ENCODE measurements around the gene RAB3B. TPM values are rescaled to one million over a fixed set of nuclear protein-coding genes. Genes with fewer than 3 reads are reported as not detected.

Gene RAB3B
- total and polyA plus RNA-seq, 9 of the 15 experiments (the other 6 are each of a cell fraction or from before 2014, with no cell fraction given) = 0.07 to 0.47 (median 0.27) TPM

GRCh38 chr1:51945591-51945990, 44.9 kb downstream of the RAB3B start:
- ChIA-PET CTCF (ENCODE audit: low intra/inter-chr PET ratio) (no interaction called here), POLR2A (interaction anchor here (0.6 to 1.0 kb wide), 3 partner anchors 8 to 35 kb away, joined by 3 to 5 read pairs (median 4); no protein-coding TSS in a partner anchor)
- H3K79me2 ChIP-seq (ENCODE audit: control insufficient read depth, insufficient read depth, low read length) = no peaks in the 10 kb centered on the region
- H3K27me3 ChIP-seq (ENCODE audit: control insufficient read depth in 2 of 2, insufficient read depth in 2 of 2, low read length in 2 of 2) = peaks cover 0 to 4% of the 10 kb centered on the region in 2 experiments; a peak in 2 of 5 replicates
- H2AFZ ChIP-seq (ENCODE audit: low read depth, low read length) = no peak overlapping the region
- no peaks in the 10 kb centered on the region for H3K9me3 ChIP-seq (replicated peaks; ENCODE audit: control insufficient read depth, insufficient read depth, low read depth, low read length)
- H3K4me1 ChIP-seq (replicated peaks in 1 of 2; ENCODE audit: control insufficient read depth in 2 of 2, insufficient read depth in 2 of 2, low read length in 2 of 2) = no peaks in the 10 kb centered on the region
- H3K36me3 ChIP-seq (ENCODE audit: control insufficient read depth, insufficient read depth, low read length) = no peaks in the 10 kb centered on the region
- ATAC-seq (no peak), DNase-seq (ENCODE audit: extremely low read depth in 1 of 4, low spot score in 3 of 4) (no peak), FAIRE-seq (no peak)
- in situ Hi-C loops (cut with MboI) (no loop called here), intact Hi-C loops (cut with micrococcal nuclease) (no loop called here)
- no peak overlapping the region for H3K4me2 ChIP-seq (ENCODE audit: insufficient read depth, low read length)
- no peak overlapping the region for H3K4me3 ChIP-seq
- H4K20me1 ChIP-seq (replicated peaks; ENCODE audit: control insufficient read depth, insufficient read depth, low read length) = no peaks in the 10 kb centered on the region
- no peak overlapping the region for H3K27ac ChIP-seq (ENCODE audit: extremely low read depth, low read depth, low read length)
- BruUV-seq (replicated peaks) = no TSS peak
- H3K9ac ChIP-seq (ENCODE audit: insufficient read depth in 1 of 2, low read depth in 2 of 2, low read length in 2 of 2) = no peak overlapping the region
- H3K9me1 ChIP-seq (ENCODE audit: control insufficient read depth, insufficient read depth, low read length) = no peaks in the 10 kb centered on the region
- TF ChIP-seq TBP (optimal IDR thresholded peaks at IDR 0.05; ENCODE audit: low read depth, low read length) = no peak
- TF ChIP-seq MED1 (CRISPR knock-in tag; IDR thresholded peaks at IDR 0.05; ENCODE audit: borderline replicate concordance) = no peak
- TF ChIP-seq ZNF212 (CRISPR knock-in tag; IDR thresholded peaks at IDR 0.05) = no peak
- TF ChIP-seq ZBTB2 (IDR thresholded peaks at IDR 0.05) = no peak
- no peak for TF ChIP-seq ZNF592 (IDR thresholded peaks at IDR 0.05)
- no peak for TF ChIP-seq EP300 (IDR thresholded peaks at IDR 0.05; ENCODE audit: low read length)
- TF ChIP-seq SFPQ (IDR thresholded peaks at IDR 0.05; ENCODE audit: low read depth, low read length) = no peak
